HEK293 (cell line): ENCODE data around the gene FLOT2.

Experiments
- CTCF ChIA-PET: fragments of 350-600 bp; formaldehyde crosslinking; extraction: SDS; loops from one replicate; lab custom pipeline; 2021; ENCODE audit warnings: antibody characterized with exemption; lab: Yijun Ruan, JAX
- POLR2A ChIA-PET: fragments of 300-600 bp; formaldehyde crosslinking; extraction: SDS; loops from one replicate; lab custom pipeline; 2020; ENCODE audit warnings: antibody characterized with exemption, inconsistent platforms; lab: Yijun Ruan, JAX
- H3K27ac ChIP-seq: fragments of 200-500 bp; sonication (Bioruptor generic); 2 replicates; pipeline ENCODE4 v1.5.1; 2014; ENCODE audit warnings: low read depth, low read length, control low read depth, inconsistent platforms; ENCODE audit errors: extremely low read depth
- H3K36me3 ChIP-seq, 2 experiments: fragments of 200-500 bp in 1 of 2; sonication (Bioruptor generic) in 1 of 2; 1 replicate in 1 of 2; 2 replicates in 1 of 2; pipeline ENCODE4 v1.5.1; 2014 to 2017; ENCODE audit warnings: inconsistent platforms in 2 of 2, low read length in 2 of 2; ENCODE audit not compliant: control insufficient read depth in 2 of 2, insufficient read depth in 1 of 2
- H3K4me1 ChIP-seq: fragments of 200-500 bp; sonication (Bioruptor generic); 2 replicates; pipeline ENCODE4 v1.5.1; 2014; ENCODE audit warnings: mild to moderate bottlenecking, low read length, inconsistent platforms; ENCODE audit not compliant: control insufficient read depth, insufficient read depth
- H3K4me3 ChIP-seq: 2 replicates; pipeline ENCODE4 v1.5.1; 2011; ENCODE audit warnings: low read depth, mild to moderate bottlenecking, control low read depth, low read length, moderate library complexity
- H3K9me3 ChIP-seq: fragments of 200-500 bp; sonication (Bioruptor generic); 2 replicates; pipeline ENCODE4 v1.5.1; 2014; ENCODE audit warnings: low read depth, low read length, inconsistent platforms; ENCODE audit not compliant: control insufficient read depth, insufficient read depth
- GLIS1 ChIP-seq: fragments of 450-650 bp; formaldehyde crosslinking; IDR thresholded peaks from 2 replicates; pipeline ENCODE4 v1.5.1; 2016; ENCODE audit warnings: missing biosample characterization, missing genetic modification characterization
- KLF16 ChIP-seq: fragments of 450-650 bp; formaldehyde crosslinking; IDR thresholded peaks from 2 replicates; pipeline ENCODE4 v1.5.1; 2017; ENCODE audit warnings: missing biosample characterization, missing genetic modification characterization
- OSR2 ChIP-seq: fragments of 450-650 bp; formaldehyde crosslinking; IDR thresholded peaks from 2 replicates; pipeline ENCODE4 v1.5.1; 2016; ENCODE audit warnings: missing biosample characterization, missing genetic modification characterization
- WT1 ChIP-seq: fragments of 450-650 bp; formaldehyde crosslinking; IDR thresholded peaks from 2 replicates; pipeline ENCODE4 v1.5.1; 2016; ENCODE audit warnings: missing biosample characterization, missing genetic modification characterization
- YY1 ChIP-seq: fragments of 450-650 bp; formaldehyde crosslinking; IDR thresholded peaks from 2 replicates; pipeline ENCODE4 v1.5.1; 2018; ENCODE audit warnings: missing biosample characterization, missing genetic modification characterization
- ZBTB48 ChIP-seq: fragments of 450-650 bp; formaldehyde crosslinking; IDR thresholded peaks from 2 replicates; pipeline ENCODE4 v1.5.1; 2016; ENCODE audit warnings: missing biosample characterization, missing genetic modification characterization
- ZFHX2 ChIP-seq: fragments of 450-650 bp; formaldehyde crosslinking; conservative IDR thresholded peaks from 2 replicates; pipeline ENCODE4 v1.5.1; 2016; ENCODE audit warnings: missing biosample characterization, missing genetic modification characterization
- ZFP37 ChIP-seq: fragments of 450-650 bp; formaldehyde crosslinking; IDR thresholded peaks from 2 replicates; pipeline ENCODE4 v1.5.1; 2016; ENCODE audit warnings: missing biosample characterization, missing genetic modification characterization
- ZNF121 ChIP-seq: fragments of 450-650 bp; formaldehyde crosslinking; IDR thresholded peaks from 2 replicates; pipeline ENCODE4 v1.5.1; 2016; ENCODE audit warnings: missing biosample characterization, missing genetic modification characterization
- ZNF155 ChIP-seq: fragments of 450-650 bp; formaldehyde crosslinking; IDR thresholded peaks from 2 replicates; pipeline ENCODE4 v1.5.1; 2016; ENCODE audit warnings: missing biosample characterization, missing genetic modification characterization
- ZNF23 ChIP-seq: fragments of 450-650 bp; formaldehyde crosslinking; IDR thresholded peaks from 2 replicates; pipeline ENCODE4 v1.5.1; 2016; ENCODE audit warnings: missing biosample characterization, missing genetic modification characterization, borderline replicate concordance
- ZNF239 ChIP-seq: fragments of 450-650 bp; formaldehyde crosslinking; IDR thresholded peaks from 2 replicates; pipeline ENCODE4 v1.5.1; 2016; ENCODE audit warnings: missing biosample characterization, missing genetic modification characterization
- ZNF292 ChIP-seq: fragments of 450-650 bp; formaldehyde crosslinking; IDR thresholded peaks from 2 replicates; pipeline ENCODE4 v1.5.1; 2016; ENCODE audit warnings: low read depth, missing biosample characterization, missing genetic modification characterization, borderline replicate concordance
- ZNF426 ChIP-seq: fragments of 450-650 bp; formaldehyde crosslinking; IDR thresholded peaks from 2 replicates; pipeline ENCODE4 v1.5.1; 2017; ENCODE audit warnings: missing biosample characterization, missing genetic modification characterization, mild to moderate bottlenecking, inconsistent platforms, moderate library complexity
- ZNF510 ChIP-seq: fragments of 450-650 bp; formaldehyde crosslinking; IDR thresholded peaks from 2 replicates; pipeline ENCODE4 v1.5.1; 2018; ENCODE audit warnings: mild to moderate bottlenecking, missing genetic modification characterization, missing biosample characterization; ENCODE audit not compliant: insufficient replicate concordance
- ZNF560 ChIP-seq: fragments of 450-650 bp; formaldehyde crosslinking; IDR thresholded peaks from 2 replicates; pipeline ENCODE4 v1.5.1; 2017; ENCODE audit warnings: missing biosample characterization, missing genetic modification characterization, borderline replicate concordance
- ZNF585B ChIP-seq: fragments of 450-650 bp; formaldehyde crosslinking; IDR thresholded peaks from 2 replicates; pipeline ENCODE4 v1.5.1; 2016; ENCODE audit warnings: missing biosample characterization, missing genetic modification characterization
- ZNF600 ChIP-seq: fragments of 450-650 bp; formaldehyde crosslinking; IDR thresholded peaks from 2 replicates; pipeline ENCODE4 v1.5.1; 2016; ENCODE audit warnings: missing biosample characterization, missing genetic modification characterization
- ZNF610 ChIP-seq: fragments of 450-650 bp; formaldehyde crosslinking; IDR thresholded peaks from 2 replicates; pipeline ENCODE4 v1.5.1; 2016; ENCODE audit warnings: missing biosample characterization, missing genetic modification characterization, borderline replicate concordance
- ZNF621 ChIP-seq: fragments of 450-650 bp; formaldehyde crosslinking; IDR thresholded peaks from 2 replicates; pipeline ENCODE4 v1.5.1; 2017; ENCODE audit warnings: missing biosample characterization, missing genetic modification characterization
- TF ChIP-seq, protein P1 (sequence below): fragments of 450-650 bp; formaldehyde crosslinking; IDR thresholded peaks from 2 replicates; pipeline ENCODE4 v1.5.1; 2016; ENCODE audit warnings: missing biosample characterization, missing genetic modification characterization
- TF ChIP-seq, protein P2 (sequence below): fragments of 450-650 bp; formaldehyde crosslinking; IDR thresholded peaks from 2 replicates; pipeline ENCODE4; 2016; ENCODE audit warnings: missing biosample characterization, missing genetic modification characterization
- TF ChIP-seq, protein P3 (sequence below): fragments of 450-650 bp; formaldehyde crosslinking; IDR thresholded peaks from 2 replicates; pipeline ENCODE4 v1.5.1; 2017; ENCODE audit warnings: missing biosample characterization, missing genetic modification characterization
- TF ChIP-seq, protein P4 (sequence below): fragments of 450-650 bp; formaldehyde crosslinking; IDR thresholded peaks from 2 replicates; pipeline ENCODE4 v1.5.1; 2017; ENCODE audit warnings: missing biosample characterization, missing genetic modification characterization
- TF ChIP-seq, protein P5 (sequence below): fragments of 450-650 bp; formaldehyde crosslinking; IDR thresholded peaks from 2 replicates; pipeline ENCODE4 v1.5.1; 2016; ENCODE audit warnings: missing biosample characterization, missing genetic modification characterization

Gene FLOT2

DNA sequence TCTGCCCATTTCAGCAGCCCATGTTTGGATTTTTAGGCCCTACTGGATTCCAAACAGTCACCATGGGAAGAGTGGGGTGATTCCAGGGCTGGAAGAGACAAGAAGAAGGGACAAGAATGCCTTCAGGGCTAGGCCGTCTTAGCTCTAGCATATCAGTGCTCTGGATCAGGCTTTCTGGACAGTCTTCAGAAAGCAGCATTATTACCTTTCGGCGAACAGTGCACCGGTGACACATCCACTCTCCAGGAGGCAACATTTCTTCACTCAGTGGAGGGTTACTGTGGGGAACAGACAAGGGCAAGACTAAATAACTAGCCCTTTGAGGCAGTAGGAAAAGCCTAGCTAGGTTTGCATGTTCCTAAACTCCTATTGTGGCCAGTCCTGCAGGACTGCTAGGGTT lies 29.3 kb upstream of the FLOT2 start:
- H3K27ac ChIP-seq = peak overlapping the region; percentile 12; the same call in 1 of the 2 replicates
- H3K4me3 ChIP-seq = no peak overlapping the region
- peaks cover 42 to 83% of the 10 kb centered on the region in 2 experiments for H3K36me3 ChIP-seq
- H3K9me3 ChIP-seq = no peaks in the 10 kb centered on the region
- CTCF ChIA-PET = interaction anchor here (0.7 to 1.9 kb wide), 5 partner anchors 10 to 77 kb away, joined by 3 to 8 read pairs (median 6); no protein-coding TSS in a partner anchor
- H3K4me1 ChIP-seq = no peaks in the 10 kb centered on the region; the same call in 1 of the 2 replicates
- TF ChIP-seq ZNF600 (peak; percentile 12; the same call in 1 of the 2 replicates), WT1 (tag by site-specific recombination) (no peak), GLIS1 (tag by site-specific recombination) (peak; percentile 37; the same call in 1 of the 2 replicates)
- POLR2A ChIA-PET = no interaction called here

DNA sequence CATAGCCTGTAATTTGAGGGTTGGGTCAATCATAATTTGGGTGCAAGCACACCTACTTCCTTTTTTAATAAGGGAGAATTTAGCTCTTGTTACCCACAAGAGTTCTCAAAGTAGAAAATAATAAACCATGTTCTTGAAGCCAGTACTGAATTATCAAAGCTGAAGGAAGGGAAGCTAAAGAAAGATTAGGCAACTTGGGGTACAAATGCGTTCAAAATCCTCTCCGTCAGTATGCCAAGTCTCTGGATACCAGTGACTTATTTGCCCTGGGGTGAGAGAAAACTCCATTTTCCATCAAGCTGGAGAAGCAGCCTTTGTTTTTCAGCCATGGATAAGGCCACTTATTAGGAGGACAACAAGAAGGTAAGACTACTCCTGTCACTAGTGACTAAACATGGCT lies 28.8 kb upstream of the FLOT2 start:
- ChIA-PET POLR2A (no interaction called here), CTCF (interaction anchor here (0.6 to 1.9 kb wide), 8 partner anchors 9 to 175 kb away, joined by 3 to 8 read pairs (median 4); partner anchors contain the start of gene DHRS13)
- H3K4me3 ChIP-seq = no peak overlapping the region
- H3K27ac ChIP-seq = peak overlapping the region; percentile 12; the same call in 1 of the 2 replicates
- TF ChIP-seq, protein P1, sequence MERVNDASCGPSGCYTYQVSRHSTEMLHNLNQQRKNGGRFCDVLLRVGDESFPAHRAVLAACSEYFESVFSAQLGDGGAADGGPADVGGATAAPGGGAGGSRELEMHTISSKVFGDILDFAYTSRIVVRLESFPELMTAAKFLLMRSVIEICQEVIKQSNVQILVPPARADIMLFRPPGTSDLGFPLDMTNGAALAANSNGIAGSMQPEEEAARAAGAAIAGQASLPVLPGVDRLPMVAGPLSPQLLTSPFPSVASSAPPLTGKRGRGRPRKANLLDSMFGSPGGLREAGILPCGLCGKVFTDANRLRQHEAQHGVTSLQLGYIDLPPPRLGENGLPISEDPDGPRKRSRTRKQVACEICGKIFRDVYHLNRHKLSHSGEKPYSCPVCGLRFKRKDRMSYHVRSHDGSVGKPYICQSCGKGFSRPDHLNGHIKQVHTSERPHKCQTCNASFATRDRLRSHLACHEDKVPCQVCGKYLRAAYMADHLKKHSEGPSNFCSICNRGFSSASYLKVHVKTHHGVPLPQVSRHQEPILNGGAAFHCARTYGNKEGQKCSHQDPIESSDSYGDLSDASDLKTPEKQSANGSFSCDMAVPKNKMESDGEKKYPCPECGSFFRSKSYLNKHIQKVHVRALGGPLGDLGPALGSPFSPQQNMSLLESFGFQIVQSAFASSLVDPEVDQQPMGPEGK (tag by site-specific recombination) = 0 out of 2 replicates have a peak, but pooled peaks have one; percentile 1
- no peak for TF ChIP-seq ZFHX2 (tag by site-specific recombination)
- TF ChIP-seq, all 188 proteins: peak for 1
- H3K9me3 ChIP-seq = no peaks in the 10 kb centered on the region
- no peaks in the 10 kb centered on the region; the same call in 1 of the 2 replicates for H3K4me1 ChIP-seq
- peaks cover 46 to 84% of the 10 kb centered on the region in 2 experiments for H3K36me3 ChIP-seq

DNA sequence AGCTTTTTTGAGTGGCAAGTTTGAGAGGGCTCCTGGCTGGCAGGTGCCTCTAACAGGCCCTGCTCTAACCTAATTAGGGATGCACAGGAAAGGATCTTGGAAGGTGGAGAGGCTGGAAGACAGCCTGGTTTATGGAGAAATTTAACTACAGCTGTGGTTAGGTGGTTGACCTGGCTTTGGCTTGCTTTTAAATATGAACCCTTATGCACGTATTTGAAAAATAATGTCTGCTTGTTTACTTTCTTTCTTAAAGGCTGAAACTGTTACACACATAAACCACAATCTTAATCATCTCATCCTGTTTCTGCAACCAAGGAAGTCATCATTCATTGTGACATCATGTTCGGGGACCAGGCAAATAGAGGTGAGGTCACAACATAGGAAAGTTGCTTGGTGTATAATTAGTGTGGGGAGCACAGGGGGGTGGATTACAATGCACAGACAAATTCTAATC lies 28.4 kb upstream of the FLOT2 start:
- CTCF ChIA-PET = interaction anchor here (0.6 to 1.9 kb wide), 8 partner anchors 9 to 174 kb away, joined by 3 to 8 read pairs (median 4); partner anchors contain the start of gene DHRS13
- no peaks in the 10 kb centered on the region; the same call in 1 of the 2 replicates for H3K4me1 ChIP-seq
- H3K36me3 ChIP-seq = peaks cover 51 to 88% of the 10 kb centered on the region in 2 experiments
- H3K9me3 ChIP-seq = no peaks in the 10 kb centered on the region
- POLR2A ChIA-PET = no interaction called here
- no peak overlapping the region for H3K4me3 ChIP-seq
- no peak overlapping the region for H3K27ac ChIP-seq
- TF ChIP-seq ZNF610 (tag by site-specific recombination) (no peak), ZNF621 (no peak), ZBTB48 (tag by site-specific recombination) (no peak), ZFP37 (tag by site-specific recombination) (no peak), YY1 (no peak), ZNF426 (tag by site-specific recombination) (no peak), ZNF239 (tag by site-specific recombination) (no peak), KLF16 (tag by site-specific recombination) (no peak), ZNF155 (no peak), OSR2 (no peak), ZNF585B (no peak), ZNF292 (no peak), ZNF560 (no peak), ZNF121 (tag by site-specific recombination) (no peak), ZNF510 (tag by site-specific recombination) (no peak), ZNF23 (no peak)
- TF ChIP-seq, protein P2, sequence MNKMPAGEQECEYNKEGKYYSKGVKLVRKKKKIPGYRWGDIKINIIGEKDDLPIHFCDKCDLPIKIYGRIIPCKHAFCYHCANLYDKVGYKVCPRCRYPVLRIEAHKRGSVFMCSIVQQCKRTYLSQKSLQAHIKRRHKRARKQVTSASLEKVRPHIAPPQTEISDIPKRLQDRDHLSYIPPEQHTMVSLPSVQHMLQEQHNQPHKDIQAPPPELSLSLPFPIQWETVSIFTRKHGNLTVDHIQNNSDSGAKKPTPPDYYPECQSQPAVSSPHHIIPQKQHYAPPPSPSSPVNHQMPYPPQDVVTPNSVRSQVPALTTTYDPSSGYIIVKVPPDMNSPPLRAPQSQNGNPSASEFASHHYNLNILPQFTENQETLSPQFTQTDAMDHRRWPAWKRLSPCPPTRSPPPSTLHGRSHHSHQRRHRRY = no peak
- TF ChIP-seq, protein P3, sequence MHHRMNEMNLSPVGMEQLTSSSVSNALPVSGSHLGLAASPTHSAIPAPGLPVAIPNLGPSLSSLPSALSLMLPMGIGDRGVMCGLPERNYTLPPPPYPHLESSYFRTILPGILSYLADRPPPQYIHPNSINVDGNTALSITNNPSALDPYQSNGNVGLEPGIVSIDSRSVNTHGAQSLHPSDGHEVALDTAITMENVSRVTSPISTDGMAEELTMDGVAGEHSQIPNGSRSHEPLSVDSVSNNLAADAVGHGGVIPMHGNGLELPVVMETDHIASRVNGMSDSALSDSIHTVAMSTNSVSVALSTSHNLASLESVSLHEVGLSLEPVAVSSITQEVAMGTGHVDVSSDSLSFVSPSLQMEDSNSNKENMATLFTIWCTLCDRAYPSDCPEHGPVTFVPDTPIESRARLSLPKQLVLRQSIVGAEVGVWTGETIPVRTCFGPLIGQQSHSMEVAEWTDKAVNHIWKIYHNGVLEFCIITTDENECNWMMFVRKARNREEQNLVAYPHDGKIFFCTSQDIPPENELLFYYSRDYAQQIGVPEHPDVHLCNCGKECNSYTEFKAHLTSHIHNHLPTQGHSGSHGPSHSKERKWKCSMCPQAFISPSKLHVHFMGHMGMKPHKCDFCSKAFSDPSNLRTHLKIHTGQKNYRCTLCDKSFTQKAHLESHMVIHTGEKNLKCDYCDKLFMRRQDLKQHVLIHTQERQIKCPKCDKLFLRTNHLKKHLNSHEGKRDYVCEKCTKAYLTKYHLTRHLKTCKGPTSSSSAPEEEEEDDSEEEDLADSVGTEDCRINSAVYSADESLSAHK (tag by site-specific recombination) = no peak
- TF ChIP-seq, protein P4, sequence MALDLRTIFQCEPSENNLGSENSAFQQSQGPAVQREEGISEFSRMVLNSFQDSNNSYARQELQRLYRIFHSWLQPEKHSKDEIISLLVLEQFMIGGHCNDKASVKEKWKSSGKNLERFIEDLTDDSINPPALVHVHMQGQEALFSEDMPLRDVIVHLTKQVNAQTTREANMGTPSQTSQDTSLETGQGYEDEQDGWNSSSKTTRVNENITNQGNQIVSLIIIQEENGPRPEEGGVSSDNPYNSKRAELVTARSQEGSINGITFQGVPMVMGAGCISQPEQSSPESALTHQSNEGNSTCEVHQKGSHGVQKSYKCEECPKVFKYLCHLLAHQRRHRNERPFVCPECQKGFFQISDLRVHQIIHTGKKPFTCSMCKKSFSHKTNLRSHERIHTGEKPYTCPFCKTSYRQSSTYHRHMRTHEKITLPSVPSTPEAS = no peak
- TF ChIP-seq, protein P5, sequence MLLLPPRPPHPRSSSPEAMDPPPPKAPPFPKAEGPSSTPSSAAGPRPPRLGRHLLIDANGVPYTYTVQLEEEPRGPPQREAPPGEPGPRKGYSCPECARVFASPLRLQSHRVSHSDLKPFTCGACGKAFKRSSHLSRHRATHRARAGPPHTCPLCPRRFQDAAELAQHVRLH (tag by site-specific recombination) = no peak
